ENCODE measurements around the gene OVCA2. TPM values are rescaled to one million over a fixed set of nuclear protein-coding genes. Genes with fewer than 3 reads are reported as not detected.

Gene OVCA2
- total RNA-seq, 4 donors from 2014 or later, result 19.6 to 40.3 (median 36.5) TPM

- no peak for TF ChIP-seq EP300 (IDR thresholded peaks at IDR 0.05)
- no peak for TF ChIP-seq POLR2A (IDR thresholded peaks at IDR 0.05)
- TF ChIP-seq CTCF (IDR thresholded peaks at IDR 0.05), result no peak
- no peak for TF ChIP-seq POLR2AphosphoS5 (IDR thresholded peaks at IDR 0.05)
Observed at GRCh38 chr17:2074919-2075318, 33.1 kb downstream of the OVCA2 start.

GRCh38 chr17:2075336-2076086 lies 33.7 kb downstream of the OVCA2 start:
- H3K4me1 ChIP-seq, result peaks cover 0 to 60% (median 39%) of the 10 kb centered on the region in 3 donors
- H3K36me3 ChIP-seq, result peaks cover 0 to 79% of the 10 kb centered on the region in 2 donors
- no peak overlapping the region for H3K4me3 ChIP-seq
- peak overlapping the region in 3 of 4 donors; percentile 73 to 80 (median 78) for H3K27ac ChIP-seq
- peak; percentile 52 for ATAC-seq
- H3K27me3 ChIP-seq, result no peaks in the 10 kb centered on the region
- H3K9me3 ChIP-seq, result no peaks in the 10 kb centered on the region
- TF ChIP-seq POLR2AphosphoS5 (IDR thresholded peaks at IDR 0.05) (no peak), CTCF (IDR thresholded peaks at IDR 0.05) (peak in 2 of 4 experiments; percentile 29 to 30), POLR2A (IDR thresholded peaks at IDR 0.05) (no peak)
- WGBS, 2 donors (ENCODE audit: low coverage in 1 of 2), result 53 to 90% methylated on average over 3 to 4 of the region's 13 CpGs

More at GRCh38 chr17:2074919-2075318, 33.1 kb downstream of the OVCA2 start:
- Histone ChIP-seq H3K36me3 (peaks cover 0 to 78% of the 10 kb centered on the region in 2 donors), H3K27ac (peak overlapping the region in 3 of 4 donors; percentile 73 to 80 (median 78)), H3K4me1 (peaks cover 0 to 66% (median 39%) of the 10 kb centered on the region in 3 donors), H3K9me3 (no peaks in the 10 kb centered on the region), H3K27me3 (no peaks in the 10 kb centered on the region), H3K4me3 (no peak overlapping the region)
- ATAC-seq, result no peak
- WGBS, 2 donors (ENCODE audit: low coverage in 1 of 2), result no CpG with 5 or more reads among the region's 10 CpGs

GRCh38 chr17:2076087-2076984 lies 34.5 kb downstream of the OVCA2 start:
- 51 to 60% methylated on average over 6 to 10 of the region's 17 CpGs for WGBS, 2 donors (ENCODE audit: low coverage in 1 of 2)
- TF ChIP-seq CTCF (IDR thresholded peaks at IDR 0.05) (no peak), EP300 (IDR thresholded peaks at IDR 0.05) (no peak), POLR2AphosphoS5 (IDR thresholded peaks at IDR 0.05) (no peak), POLR2A (IDR thresholded peaks at IDR 0.05) (no peak)
- no peaks in the 10 kb centered on the region for H3K9me3 ChIP-seq
- H3K27ac ChIP-seq, result peak overlapping the region in 3 of 4 donors; percentile 73 to 80 (median 78)
- no peak overlapping the region for H3K4me3 ChIP-seq
- no peak for ATAC-seq
- H3K36me3 ChIP-seq, result peaks cover 0 to 79% of the 10 kb centered on the region in 2 donors
- no peaks in the 10 kb centered on the region for H3K27me3 ChIP-seq
- peaks cover 0 to 52% (median 32%) of the 10 kb centered on the region in 3 donors for H3K4me1 ChIP-seq

- Histone ChIP-seq H3K27ac (peak overlapping the region in 3 of 4 donors; percentile 73 to 80 (median 78)), H3K4me1 (peaks cover 0 to 49% (median 26%) of the 10 kb centered on the region in 3 donors), H3K9me3 (no peaks in the 10 kb centered on the region), H3K36me3 (peaks cover 0 to 79% of the 10 kb centered on the region in 2 donors), H3K27me3 (no peaks in the 10 kb centered on the region), H3K4me3 (no peak overlapping the region)
- WGBS, 2 donors (ENCODE audit: low coverage in 1 of 2), result 34 to 74% methylated on average over 4 to 6 of the region's 8 CpGs
- ATAC-seq, result no peak
- TF ChIP-seq EP300 (IDR thresholded peaks at IDR 0.05) (no peak), POLR2AphosphoS5 (IDR thresholded peaks at IDR 0.05) (no peak), POLR2A (IDR thresholded peaks at IDR 0.05) (no peak), CTCF (IDR thresholded peaks at IDR 0.05) (no peak)
Observed at GRCh38 chr17:2077040-2077439, 35.2 kb downstream of the OVCA2 start.

All from gastroesophageal sphincter (tissue), 4 donors.